Stimulated activated CD4-positive, alpha-beta T cell treated with anti-CD3 and anti-CD28 coated beads, TNF-alpha, amount 100 ng/mL, for 24 hours (primary cell): ENCODE measurements around the gene FAM170B.

Source experiments
- DNase-seq, 3 experiments: peaks; one replicate each; pipeline ENCODE4 v3.0.0-alpha.2; 2020; ENCODE audit warnings: low read depth in 3 of 3

Gene FAM170B

GRCh38 chr10:49123981-49124950 is 9.6 kb downstream of the FAM170B start:
- DNase-seq, result no peak

DNA sequence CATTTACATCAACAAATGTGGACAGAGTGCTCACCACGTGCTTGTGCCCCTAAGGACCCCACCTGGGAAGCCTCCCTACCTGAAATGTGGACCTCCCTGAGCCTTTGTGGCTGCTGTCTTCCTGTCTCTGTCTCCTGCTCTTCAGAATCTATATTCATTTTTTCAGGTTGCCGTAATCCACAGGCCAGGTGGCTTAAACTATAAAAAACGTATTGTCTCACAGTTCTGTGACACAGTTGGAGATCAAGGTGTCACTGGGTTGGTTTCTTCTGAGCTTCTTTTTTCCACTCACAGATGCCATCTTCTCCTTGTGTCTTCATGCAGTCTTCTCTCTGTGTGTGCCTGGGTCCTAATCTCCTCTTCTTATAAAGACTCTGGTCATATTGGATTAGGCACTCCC is 12.9 kb downstream of the FAM170B start:
- no peak for DNase-seq

GRCh38 chr10:49119746-49120145 is 14.1 kb downstream of the FAM170B start:
- no peak for DNase-seq

GRCh38 chr10:49118430-49119074 is 15.3 kb downstream of the FAM170B start:
- no peak for DNase-seq

GRCh38 chr10:49117376-49118070 is 16.3 kb downstream of the FAM170B start:
- DNase-seq, result no peak

DNA sequence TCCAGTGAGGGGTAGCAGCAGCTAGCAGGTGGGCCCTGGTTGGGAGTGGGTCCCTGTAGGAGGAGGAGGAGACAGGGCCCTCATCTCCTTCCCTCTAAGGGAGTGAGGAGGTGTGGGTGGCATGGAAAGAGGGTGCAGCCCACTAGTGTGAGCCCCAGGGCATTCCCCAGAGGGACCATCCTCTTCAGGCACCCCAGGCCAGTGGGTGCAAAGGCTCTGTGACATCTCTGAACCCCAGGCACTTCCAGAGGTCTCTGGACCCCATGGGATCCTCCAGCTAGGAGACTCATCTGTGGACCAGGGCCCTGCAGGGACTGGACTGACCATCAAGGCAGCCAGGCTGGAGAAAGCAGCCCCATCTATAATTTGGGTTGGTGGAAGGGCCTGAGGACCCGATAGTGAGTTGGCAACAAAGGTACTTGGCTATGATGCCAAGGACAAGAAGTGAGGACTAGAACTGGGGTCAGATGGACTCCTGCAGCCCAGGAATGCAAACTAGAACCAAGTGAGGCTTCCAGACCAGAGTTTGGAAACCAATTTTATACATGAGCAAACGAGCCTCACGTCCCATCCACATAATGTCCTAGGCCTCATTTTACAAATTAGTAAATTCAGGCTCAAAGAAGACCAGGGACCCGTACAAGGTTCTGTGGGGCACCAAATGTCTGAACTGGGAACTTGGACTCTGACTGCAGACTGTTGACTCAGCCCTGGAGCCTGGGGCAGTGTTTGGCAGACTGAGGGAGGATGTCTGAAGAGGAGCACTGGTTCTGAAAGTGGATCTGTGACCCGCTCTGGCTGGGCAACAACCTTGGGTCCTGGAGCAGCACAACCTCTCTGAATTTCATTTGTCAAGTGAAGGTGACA is 17.1 kb downstream of the FAM170B start:
- DNase-seq, result no peak

DNA sequence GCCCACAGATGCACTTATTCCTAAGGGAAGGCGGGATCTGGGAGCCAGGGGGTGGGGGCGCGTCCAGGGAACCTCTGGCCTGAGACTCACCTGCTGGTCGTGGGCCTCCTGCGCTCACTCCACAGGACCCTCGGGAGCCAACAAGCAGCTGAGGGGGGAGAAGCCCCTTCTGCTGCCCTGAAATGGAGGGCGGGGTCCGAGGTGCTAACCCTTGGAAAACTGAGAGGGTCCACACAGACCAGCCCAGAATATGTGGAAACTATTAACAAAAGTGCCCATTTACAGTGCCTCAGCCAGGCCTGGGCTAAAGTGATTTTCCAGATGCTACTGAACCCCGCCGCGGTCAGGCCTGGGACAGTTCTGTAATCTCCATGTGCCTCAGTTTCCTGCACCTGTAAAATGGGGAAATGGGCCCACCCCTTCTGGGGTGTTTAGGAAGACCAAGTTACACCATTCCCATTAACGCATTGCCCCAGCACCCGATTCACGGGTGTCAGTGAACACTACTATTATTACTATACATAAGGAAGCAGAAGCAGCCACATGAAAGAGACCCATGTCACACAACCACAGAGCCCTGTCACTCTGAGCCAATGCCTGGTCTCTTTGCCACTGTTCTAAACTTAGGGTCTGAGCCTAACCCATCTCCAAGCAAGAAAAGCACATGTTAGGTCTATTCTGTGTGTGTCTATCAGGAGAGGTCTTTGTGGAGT is 17.9 kb downstream of the FAM170B start:
- no peak for DNase-seq

DNA sequence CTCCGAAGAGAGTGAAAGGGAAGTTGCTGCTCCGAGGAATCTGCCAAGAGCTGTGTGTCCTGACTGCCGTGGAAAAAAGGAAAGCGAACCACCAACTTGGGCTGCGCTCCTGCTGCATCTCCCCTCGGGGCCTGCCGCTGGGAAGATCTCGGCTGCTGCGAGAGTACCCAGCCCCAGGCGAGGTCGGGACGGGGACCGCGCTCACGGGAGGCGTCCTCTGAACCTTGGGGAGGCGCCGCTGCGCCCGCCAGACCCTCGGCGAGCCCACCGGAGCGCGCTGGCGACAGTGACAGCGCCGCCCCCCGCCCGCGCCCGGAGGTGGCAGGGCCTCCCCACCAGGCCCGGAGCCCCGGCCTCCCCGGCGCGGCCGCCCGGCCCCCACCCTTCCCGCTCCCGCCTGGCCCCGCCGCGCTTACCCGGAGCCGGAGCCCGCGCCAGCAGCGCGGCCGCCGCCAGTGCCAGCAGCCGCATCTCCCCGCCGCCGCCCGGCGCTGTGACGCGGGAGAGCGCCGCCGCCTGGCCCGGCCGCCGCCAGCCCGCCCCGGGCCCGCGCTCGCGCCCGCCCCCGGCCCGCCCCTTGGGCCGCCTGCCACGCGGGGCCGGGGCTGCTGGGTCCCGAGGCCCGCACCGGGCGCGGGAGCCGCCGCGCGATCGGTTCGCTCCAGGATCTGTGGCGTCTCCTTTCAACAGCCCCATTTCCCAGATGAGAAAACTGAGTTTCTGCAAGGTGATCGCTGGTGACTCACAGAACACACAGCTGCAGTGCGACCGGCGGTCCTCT is 18.6 kb downstream of the FAM170B start, which contains the start of gene VSTM4:
TSS of gene VSTM4 (minus strand) at position 508 of the 781 bp plus-strand sequence. CDS start at position 471, 37 bp downstream.
- no peak for DNase-seq

DNA sequence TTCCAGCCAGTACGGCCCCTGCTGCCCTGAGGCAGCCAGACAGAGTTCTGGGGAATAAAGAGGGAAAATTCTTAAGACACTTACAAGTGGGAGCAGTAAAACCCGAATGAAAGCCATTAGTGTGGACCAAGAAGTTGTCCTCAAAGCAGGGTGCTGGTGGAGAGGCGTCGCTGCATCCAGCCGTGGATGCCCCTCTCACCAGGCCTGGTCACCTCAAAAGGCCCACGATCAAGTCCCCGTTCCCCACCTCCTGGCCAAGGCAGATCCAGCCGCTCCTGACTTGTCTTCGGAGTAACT is 19.2 kb downstream of the FAM170B start:
- DNase-seq, result no peak

- DNase-seq, result no peak
Observed at GRCh38 chr10:49113741-49114141, 20.1 kb downstream of the FAM170B start.

- DNase-seq, result no peak
Observed at GRCh38 chr10:49112851-49113250, 21.0 kb downstream of the FAM170B start.

DNA sequence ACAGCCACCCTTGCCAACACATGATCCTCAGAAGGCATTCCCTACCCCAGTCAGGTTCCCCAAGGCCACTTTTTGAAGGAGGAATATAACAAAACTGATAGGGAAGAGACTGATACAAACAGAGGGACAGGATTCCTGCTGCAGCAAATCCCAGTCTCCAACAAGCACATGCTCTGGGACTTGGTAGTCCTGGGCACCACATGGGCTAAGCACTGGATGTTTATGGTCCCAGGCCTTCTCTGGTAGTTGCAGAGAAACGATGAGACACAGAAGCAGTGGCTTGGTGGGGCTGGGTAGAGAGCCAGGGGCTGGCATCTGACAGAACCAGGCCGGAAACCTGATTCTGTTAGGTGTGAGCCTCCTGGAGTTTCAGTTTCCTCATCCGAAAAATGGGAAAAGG is 21.7 kb downstream of the FAM170B start:
- no peak for DNase-seq

GRCh38 chr10:49111320-49111698 is 22.5 kb downstream of the FAM170B start:
- no peak for DNase-seq

GRCh38 chr10:49110684-49111319 is 23.0 kb downstream of the FAM170B start:
- no peak for DNase-seq

GRCh38 chr10:49109669-49110340 is 24.0 kb downstream of the FAM170B start:
- DNase-seq, result no peak

DNA sequence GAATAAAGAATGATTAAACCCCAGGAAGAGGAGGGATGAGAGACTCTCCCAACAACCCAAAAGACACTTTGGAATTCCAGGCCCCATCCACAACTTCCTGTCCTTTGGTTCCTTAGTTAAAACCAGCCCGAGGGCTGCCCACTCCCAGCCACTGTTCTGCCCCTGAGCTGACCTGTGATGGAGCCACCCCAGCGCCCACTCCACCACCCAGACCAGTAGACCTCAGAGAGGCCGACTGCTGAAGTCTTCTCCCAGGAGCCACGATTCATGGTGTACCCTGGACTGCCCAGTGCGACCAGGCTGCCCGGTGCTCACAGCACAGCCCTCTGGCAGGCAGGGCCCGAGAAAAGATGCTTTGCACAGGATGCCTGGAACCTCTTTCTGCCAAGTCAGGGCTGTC is 25.2 kb downstream of the FAM170B start:
- DNase-seq, result no peak

- DNase-seq, result no peak
Observed at GRCh38 chr10:49107887-49108267, 25.9 kb downstream of the FAM170B start.

- no peak for DNase-seq
Observed at GRCh38 chr10:49107111-49107886, 26.5 kb downstream of the FAM170B start.
